SK-N-SH (cell line): ENCODE measurements around the gene PLLP.

ENCODE experiments used
- GABPA ChIP-seq: IDR thresholded peaks from 2 replicates; pipeline ENCODE4 v1.4.0; 2012; ENCODE audit warnings: low read depth, mild to moderate bottlenecking
- GATA2 ChIP-seq: sonication (generic); formaldehyde crosslinking; IDR thresholded peaks from 2 replicates; pipeline ENCODE4 v1.5.0; 2020; ENCODE audit warnings: mild to moderate bottlenecking, missing genetic modification reagents
- IRF3 ChIP-seq: fragments of 150-350 bp; IDR thresholded peaks from 2 replicates; pipeline ENCODE4 v1.6.1; 2016; ENCODE audit warnings: mild to moderate bottlenecking, low read depth, low read length
- MEF2A ChIP-seq: IDR thresholded peaks from 2 replicates; pipeline ENCODE4 v1.4.0; 2012; ENCODE audit warnings: low read depth, borderline replicate concordance
- TEAD4 ChIP-seq: IDR thresholded peaks from 2 replicates; pipeline ENCODE4 v1.4.0; 2012; ENCODE audit warnings: mild to moderate bottlenecking, borderline replicate concordance; ENCODE audit not compliant: insufficient read depth
- YY1 ChIP-seq: IDR thresholded peaks from 2 replicates; pipeline ENCODE4 v1.4.0; 2012; ENCODE audit warnings: low read depth, mild to moderate bottlenecking
- TF ChIP-seq, protein P1 (sequence below): fragments of 200-600 bp; sonication (generic); IDR thresholded peaks from 2 replicates; pipeline ENCODE4 v1.6.1; 2017; ENCODE audit warnings: antibody characterized with exemption, mild to moderate bottlenecking, moderate library complexity

DNA sequence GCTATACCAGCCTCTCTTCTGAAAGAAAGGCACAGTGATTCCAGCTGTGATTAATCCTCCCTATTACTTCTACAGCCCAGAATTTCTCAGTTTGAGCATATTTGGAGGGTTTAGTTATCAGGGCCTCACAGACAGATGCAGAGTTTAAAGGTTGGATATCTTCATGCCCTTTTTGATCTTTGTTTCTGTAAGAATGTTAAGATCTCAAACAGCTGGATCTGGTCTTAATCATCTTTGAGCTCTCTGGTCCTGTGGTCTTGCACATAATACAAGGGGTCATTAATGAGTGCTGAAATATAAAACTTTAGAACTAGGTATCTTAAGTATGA lies 48.5 kb downstream of the PLLP start:
- no peak for TF ChIP-seq MEF2A
- no peak for TF ChIP-seq YY1
- TF ChIP-seq, protein P1, sequence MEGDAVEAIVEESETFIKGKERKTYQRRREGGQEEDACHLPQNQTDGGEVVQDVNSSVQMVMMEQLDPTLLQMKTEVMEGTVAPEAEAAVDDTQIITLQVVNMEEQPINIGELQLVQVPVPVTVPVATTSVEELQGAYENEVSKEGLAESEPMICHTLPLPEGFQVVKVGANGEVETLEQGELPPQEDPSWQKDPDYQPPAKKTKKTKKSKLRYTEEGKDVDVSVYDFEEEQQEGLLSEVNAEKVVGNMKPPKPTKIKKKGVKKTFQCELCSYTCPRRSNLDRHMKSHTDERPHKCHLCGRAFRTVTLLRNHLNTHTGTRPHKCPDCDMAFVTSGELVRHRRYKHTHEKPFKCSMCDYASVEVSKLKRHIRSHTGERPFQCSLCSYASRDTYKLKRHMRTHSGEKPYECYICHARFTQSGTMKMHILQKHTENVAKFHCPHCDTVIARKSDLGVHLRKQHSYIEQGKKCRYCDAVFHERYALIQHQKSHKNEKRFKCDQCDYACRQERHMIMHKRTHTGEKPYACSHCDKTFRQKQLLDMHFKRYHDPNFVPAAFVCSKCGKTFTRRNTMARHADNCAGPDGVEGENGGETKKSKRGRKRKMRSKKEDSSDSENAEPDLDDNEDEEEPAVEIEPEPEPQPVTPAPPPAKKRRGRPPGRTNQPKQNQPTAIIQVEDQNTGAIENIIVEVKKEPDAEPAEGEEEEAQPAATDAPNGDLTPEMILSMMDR: no peak
- TF ChIP-seq GABPA: no peak
- TF ChIP-seq GATA2 (CRISPR knock-in tag): no peak
- TF ChIP-seq TEAD4: no peak
- no peak for TF ChIP-seq IRF3
